HCT116 (cell line): ENCODE results near the gene WDR62. TPM values are rescaled to one million over a fixed set of nuclear protein-coding genes. Genes with fewer than 3 reads are reported as not detected.
A peak's percentile ranks its signal among the peaks of the same experiment; 100 is the strongest.

Experiments
- ATAC-seq: fragments of 200-7000 bp; cut with Tn5 transposase; 2 replicates; pipeline ENCODE4 v1.9.1; 2020; ENCODE audit warnings: mild to moderate bottlenecking, moderate library complexity
- BruUV-seq: library from RNA; stranded (reverse); fragments of 400-500 nt; replicated peaks from 2 replicates; lab custom pipeline; 2021; lab: Mats Ljungman, UMichigan
- CTCF ChIA-PET: fragments of 300-600 bp; sonication (Branson Sonifier 250); formaldehyde crosslinking; loops from one replicate; lab custom pipeline; 2021; ENCODE audit warnings: antibody characterized with exemption; lab: Charles Lee
- POLR2A ChIA-PET: fragments of 300-600, 350-600 bp; sonication (Branson Sonifier 250); formaldehyde crosslinking; loops from one replicate; lab custom pipeline; 2021; ENCODE audit warnings: antibody characterized with exemption; lab: Charles Lee
- RAD21 ChIA-PET, 2 experiments: fragments of 300-600 bp; sonication (Branson Sonifier 250); formaldehyde crosslinking; loops; one replicate each; lab custom pipeline; 2023; ENCODE audit warnings: low total read pairs in 2 of 2; ENCODE audit not compliant: uncharacterized antibody in 2 of 2, unreplicated experiment in 2 of 2, low non-redundant PET in 1 of 2; lab: Charles Lee
- DNase-seq: peaks from one replicate; pipeline ENCODE4 v3.0.0-alpha.2; 2010; ENCODE audit warnings: low read depth, low spot score
- H2AFZ ChIP-seq: fragments of 200-600 bp; shearing (Covaris generic), sonication (generic); 2 replicates; pipeline ENCODE4 v1.6.1; 2017; ENCODE audit warnings: low read depth, mixed run types, mixed read lengths, antibody characterized with exemption, low read length; ENCODE audit not compliant: poor library complexity, severe bottlenecking
- H3K27ac ChIP-seq: 2 replicates; pipeline ENCODE4 v1.5.1; 2012; ENCODE audit warnings: low read depth, low read length
- H3K27me3 ChIP-seq: fragments of 200-600 bp; sonication (generic); 2 replicates; pipeline ENCODE4 v1.6.1; 2016; ENCODE audit warnings: mixed run types, low read length, mixed read lengths; ENCODE audit not compliant: insufficient read depth
- H3K36me3 ChIP-seq, 2 experiments: fragments of 200-500 bp in 1 of 2; fragments of 200-600 bp in 1 of 2; sonication (Bioruptor generic) in 1 of 2; sonication (generic) in 1 of 2; 2 replicates each; pipeline versions ENCODE4 v1.5.1 to v1.6.1; 2014 to 2016; ENCODE audit warnings: low read length in 2 of 2, inconsistent platforms in 1 of 2, mixed read lengths in 1 of 2, mixed run types in 1 of 2; ENCODE audit not compliant: insufficient read depth in 2 of 2, control insufficient read depth in 1 of 2
- H3K4me1 ChIP-seq, 2 experiments: fragments of 200-600 bp in 1 of 2; sonication (generic) in 1 of 2; 2 replicates each; pipeline versions ENCODE4 v1.5.1 to v1.6.1; 2012 to 2017; ENCODE audit warnings: low read length in 2 of 2, inconsistent platforms in 1 of 2, mild to moderate bottlenecking in 1 of 2, mixed read lengths in 1 of 2, mixed run types in 1 of 2, moderate library complexity in 1 of 2; ENCODE audit not compliant: insufficient read depth in 2 of 2, control insufficient read depth in 1 of 2
- H3K4me2 ChIP-seq: fragments of 200-600 bp; sonication (generic); 2 replicates; pipeline ENCODE4 v1.6.1; 2017; ENCODE audit warnings: mixed run types, low read length, mixed read lengths
- H3K4me3 ChIP-seq, 2 experiments: fragments of 200-600 bp in 1 of 2; sonication (generic) in 1 of 2; replicated peaks in 1 of 2; 2 replicates each; pipeline ENCODE4 v1.5.1; 2011 to 2016; ENCODE audit warnings: low read length in 2 of 2, control low read depth in 1 of 2, low read depth in 1 of 2, mild to moderate bottlenecking in 1 of 2, mixed read lengths in 1 of 2, mixed run types in 1 of 2
- H3K79me2 ChIP-seq: fragments of 200-600 bp; sonication (generic); 2 replicates; pipeline ENCODE4 v1.6.1; 2017; ENCODE audit warnings: mild to moderate bottlenecking, mixed run types, low read length, moderate library complexity, mixed read lengths; ENCODE audit not compliant: insufficient read depth
- H3K9ac ChIP-seq: fragments of 200-600 bp; sonication (generic); 2 replicates; pipeline ENCODE4 v1.6.1; 2016; ENCODE audit warnings: low read length, mixed read lengths
- H3K9me2 ChIP-seq: fragments of 200-600 bp; sonication (generic), shearing (Covaris generic); 2 replicates; pipeline ENCODE4 v1.6.1; 2017; ENCODE audit warnings: mixed run types, mild to moderate bottlenecking, moderate library complexity; ENCODE audit not compliant: insufficient read depth
- H3K9me3 ChIP-seq, 2 experiments: fragments of 200-500 bp in 1 of 2; fragments of 200-600 bp in 1 of 2; sonication (Bioruptor generic) in 1 of 2; sonication (generic) in 1 of 2; 2 replicates each; pipeline ENCODE4 v1.6.1; 2014 to 2017; ENCODE audit warnings: low read length in 2 of 2, mixed read lengths in 2 of 2, inconsistent platforms in 1 of 2, low read depth in 1 of 2, mild to moderate bottlenecking in 1 of 2, mixed run types in 1 of 2, moderate library complexity in 1 of 2; ENCODE audit not compliant: control insufficient read depth in 1 of 2, insufficient read depth in 1 of 2
- H4K20me1 ChIP-seq: fragments of 200-600 bp; sonication (generic), shearing (Covaris generic); 2 replicates; pipeline ENCODE4 v1.6.1; 2017; ENCODE audit warnings: mixed run types, mild to moderate bottlenecking, moderate library complexity; ENCODE audit not compliant: insufficient read depth
- ATF3 ChIP-seq: IDR thresholded peaks from 2 replicates; pipeline ENCODE4 v1.6.1; 2012
- CEBPB ChIP-seq: IDR thresholded peaks from 2 replicates; pipeline ENCODE4 v1.6.1; 2012; ENCODE audit warnings: low read depth
- EGR1 ChIP-seq: IDR thresholded peaks from 2 replicates; pipeline ENCODE4 v1.6.1; 2012; ENCODE audit warnings: low read depth
- ELF1 ChIP-seq: IDR thresholded peaks from 2 replicates; pipeline ENCODE4 v1.6.1; 2012; ENCODE audit warnings: low read depth, borderline replicate concordance
- EZH2 ChIP-seq: fragments of 200-600 bp; sonication (generic); IDR thresholded peaks from 2 replicates; pipeline ENCODE4 v1.6.1; 2017; ENCODE audit warnings: antibody characterized with exemption, mixed run types
- EZH2phosphoT487 ChIP-seq: fragments of 200-600 bp; IDR thresholded peaks from 2 replicates; pipeline ENCODE4 v1.6.1; 2018; ENCODE audit warnings: antibody characterized with exemption, borderline replicate concordance
- FOSL1 ChIP-seq: IDR thresholded peaks from 2 replicates; pipeline ENCODE4 v1.6.1; 2012; ENCODE audit warnings: low read depth
- MAX ChIP-seq: IDR thresholded peaks from 2 replicates; pipeline ENCODE4 v1.6.1; 2012
- POLR2A ChIP-seq: IDR thresholded peaks from 2 replicates; pipeline ENCODE4 v1.7.0; 2011; ENCODE audit warnings: borderline replicate concordance; ENCODE audit not compliant: insufficient read depth, insufficient read length; ENCODE audit errors: extremely low read depth
- POLR2AphosphoS5 ChIP-seq: IDR thresholded peaks from 2 replicates; pipeline ENCODE4 v1.6.1; 2011; ENCODE audit warnings: mild to moderate bottlenecking, low read depth, low read length, moderate library complexity
- RAD21 ChIP-seq: IDR thresholded peaks from 2 replicates; pipeline ENCODE4 v1.6.1; 2012; ENCODE audit warnings: low read depth, mild to moderate bottlenecking
- REST ChIP-seq: IDR thresholded peaks from 2 replicates; pipeline ENCODE4 v1.6.1; 2012; ENCODE audit warnings: low read depth
- SIN3A ChIP-seq: IDR thresholded peaks from 2 replicates; pipeline ENCODE4 v1.6.1; 2012; ENCODE audit warnings: low read depth
- SP1 ChIP-seq: IDR thresholded peaks from 2 replicates; pipeline ENCODE4 v1.6.1; 2012; ENCODE audit warnings: low read depth
- SRF ChIP-seq: IDR thresholded peaks from 2 replicates; pipeline ENCODE4 v1.6.1; 2012; ENCODE audit warnings: low read depth
- TCF7L2 ChIP-seq: IDR thresholded peaks from 2 replicates; pipeline ENCODE4 v1.7.0; 2011; ENCODE audit warnings: borderline replicate concordance, inconsistent platforms; ENCODE audit not compliant: insufficient read depth, insufficient read length; ENCODE audit errors: extremely low read depth
- YY1 ChIP-seq: IDR thresholded peaks from 2 replicates; pipeline ENCODE4 v1.6.1; 2011; ENCODE audit warnings: low read length, low read depth, moderate library complexity, mild to moderate bottlenecking; ENCODE audit not compliant: insufficient replicate concordance; ENCODE audit errors: extremely low read depth
- ZFX ChIP-seq: fragments of 450-650 bp; IDR thresholded peaks from 2 replicates; pipeline ENCODE4 v1.6.1; 2017
- ZNF274 ChIP-seq: fragments of 200-500 bp; sonication (Bioruptor generic); IDR thresholded peaks from 2 replicates; pipeline ENCODE4 v1.6.1; 2014; ENCODE audit warnings: mild to moderate bottlenecking, low read depth, low read length, inconsistent platforms
- intact Hi-C: fragments of 100-400 bp; cut with micrococcal nuclease; formaldehyde crosslinking; loops from 2 replicates; pipeline ENCODE4 v1.10.0; 2022
- total RNA-seq: library from RNA; stranded (reverse); gene quantifications from one replicate; pipeline ENCODE4 v1.2.1, GENCODE V29; 2021; ENCODE audit not compliant: unreplicated experiment
- TF ChIP-seq, protein P1 (sequence below): IDR thresholded peaks from 2 replicates; pipeline ENCODE4 v1.6.1; 2011; ENCODE audit warnings: mild to moderate bottlenecking, low read length, moderate library complexity; ENCODE audit not compliant: insufficient replicate concordance; ENCODE audit errors: extremely low read depth

Gene WDR62
- total RNA-seq, 1 experiment from 2014 or later, result 17.0 TPM

- RAD21 ChIA-PET, result interaction anchor here in 1 of 2 experiments (0.5 to 1.5 kb wide), 2 partner anchors 106 to 125 kb away, joined by 3 to 9 read pairs; partner anchors contain the start of gene POLR2I
- Histone ChIP-seq H3K9me3 (no peaks in the 10 kb centered on the region), H3K9ac (peak within 1 kb of the TSS; percentile 91), H3K27ac (peak within 1 kb of the TSS; percentile 87), H3K9me2 (no peaks in the 10 kb centered on the region), H2AFZ (peak within 1 kb of the TSS; percentile 6), H3K79me2 (peaks cover 18% of the 10 kb centered on the region; the same call in 1 of the 2 replicates), H4K20me1 (no peaks in the 10 kb centered on the region), H3K27me3 (no peaks in the 10 kb centered on the region), H3K4me3 (peak within 1 kb of the TSS; percentile 89 to 98), H3K4me2 (peak within 1 kb of the TSS; percentile 100), H3K36me3 (peaks cover 0 to 2% of the 10 kb centered on the region in 2 experiments; a peak in 1 of 4 replicates), H3K4me1 (peaks cover 12 to 35% of the 10 kb centered on the region in 2 experiments; a peak in 3 of 4 replicates)
- POLR2A ChIA-PET, result interaction anchor here (0.9 to 1.7 kb wide), 6 partner anchors 11 to 760 kb away, joined by 3 to 7 read pairs (median 3); no protein-coding TSS in a partner anchor
- peak; percentile 75 for DNase-seq
- BruUV-seq, result TSS peak; percentile 55
- peak; percentile 91 for ATAC-seq
- CTCF ChIA-PET, result no interaction called here
- intact Hi-C loops, result loop anchor here (10.0 kb wide), 1 partner anchor 106 kb away; the partner anchor contains the start of genes OVOL3, POLR2I and TBCB
- TF ChIP-seq SP1 (peak; percentile 44), REST (no peak), TCF7L2 (peak; percentile 58), POLR2A (no peak), CEBPB (no peak), ZFX (peak; percentile 80), FOSL1 (no peak), SRF (no peak), ZNF274 (no peak), RAD21 (no peak), EGR1 (no peak), EZH2 (no peak), YY1 (peak; percentile 54), SIN3A (no peak), ELF1 (no peak), ATF3 (no peak), MAX (peak; percentile 70; the same call in 1 of the 2 replicates), POLR2AphosphoS5 (peak; percentile 91), EZH2phosphoT487 (no peak)
- TF ChIP-seq, protein P1, sequence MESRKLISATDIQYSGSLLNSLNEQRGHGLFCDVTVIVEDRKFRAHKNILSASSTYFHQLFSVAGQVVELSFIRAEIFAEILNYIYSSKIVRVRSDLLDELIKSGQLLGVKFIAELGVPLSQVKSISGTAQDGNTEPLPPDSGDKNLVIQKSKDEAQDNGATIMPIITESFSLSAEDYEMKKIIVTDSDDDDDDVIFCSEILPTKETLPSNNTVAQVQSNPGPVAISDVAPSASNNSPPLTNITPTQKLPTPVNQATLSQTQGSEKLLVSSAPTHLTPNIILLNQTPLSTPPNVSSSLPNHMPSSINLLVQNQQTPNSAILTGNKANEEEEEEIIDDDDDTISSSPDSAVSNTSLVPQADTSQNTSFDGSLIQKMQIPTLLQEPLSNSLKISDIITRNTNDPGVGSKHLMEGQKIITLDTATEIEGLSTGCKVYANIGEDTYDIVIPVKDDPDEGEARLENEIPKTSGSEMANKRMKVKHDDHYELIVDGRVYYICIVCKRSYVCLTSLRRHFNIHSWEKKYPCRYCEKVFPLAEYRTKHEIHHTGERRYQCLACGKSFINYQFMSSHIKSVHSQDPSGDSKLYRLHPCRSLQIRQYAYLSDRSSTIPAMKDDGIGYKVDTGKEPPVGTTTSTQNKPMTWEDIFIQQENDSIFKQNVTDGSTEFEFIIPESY, result no peak
Measured at GRCh38 chr19:36008336-36008978, 46.2 kb upstream of the WDR62 start, which contains the start of gene SYNE4. Gene SYNE4, minus strand, starts transcription at chr19:36008813. Its CDS starts 132 bp downstream, at chr19:36008681.
